Epidermal melanocyte (primary cell): ENCODE measurements around the gene RBL1.
A peak's percentile ranks its signal among the peaks of the same experiment; 100 is the strongest.

Source experiments
- DNase-seq: peaks from one replicate; pipeline ENCODE4 v3.0.0; 2011; ENCODE audit warnings: low spot score; ENCODE audit not compliant: insufficient read length

The RBL1 gene

GRCh38 chr20:36951198-36951978 is 144.4 kb downstream of the RBL1 start, which contains the start of gene SAMHD1:
TSS of gene SAMHD1 (minus strand) at chr20:36951708. CDS start at chr20:36951643, 65 bp downstream.
- DNase-seq = peak; percentile 96

GRCh38 chr20:36950414-36951197 is 145.2 kb downstream of the RBL1 start:
- DNase-seq = peak; percentile 42
